Measurements from ENCODE around the gene BTBD7.

Gene BTBD7

DNA sequence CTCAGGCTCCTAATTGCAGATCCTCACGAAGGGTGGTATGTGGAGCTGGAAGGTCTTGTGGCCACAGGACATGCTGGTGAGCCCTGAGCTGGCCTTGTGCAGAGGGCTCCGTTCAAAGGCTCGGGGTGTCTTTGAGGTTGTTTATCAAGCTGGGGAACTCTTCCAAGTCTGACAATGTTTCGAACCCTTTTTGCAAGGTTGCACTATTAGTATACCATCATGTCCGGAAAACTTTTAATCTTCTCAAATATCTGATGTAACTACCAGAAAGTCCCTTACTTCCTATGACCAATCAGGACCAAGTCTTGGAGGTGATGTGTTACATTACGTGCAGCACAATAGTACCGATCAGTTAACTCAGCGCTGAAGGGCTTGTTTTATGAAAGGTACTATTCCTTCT is 104.3 kb downstream of the BTBD7 start:
- TF ChIP-seq, protein P1, sequence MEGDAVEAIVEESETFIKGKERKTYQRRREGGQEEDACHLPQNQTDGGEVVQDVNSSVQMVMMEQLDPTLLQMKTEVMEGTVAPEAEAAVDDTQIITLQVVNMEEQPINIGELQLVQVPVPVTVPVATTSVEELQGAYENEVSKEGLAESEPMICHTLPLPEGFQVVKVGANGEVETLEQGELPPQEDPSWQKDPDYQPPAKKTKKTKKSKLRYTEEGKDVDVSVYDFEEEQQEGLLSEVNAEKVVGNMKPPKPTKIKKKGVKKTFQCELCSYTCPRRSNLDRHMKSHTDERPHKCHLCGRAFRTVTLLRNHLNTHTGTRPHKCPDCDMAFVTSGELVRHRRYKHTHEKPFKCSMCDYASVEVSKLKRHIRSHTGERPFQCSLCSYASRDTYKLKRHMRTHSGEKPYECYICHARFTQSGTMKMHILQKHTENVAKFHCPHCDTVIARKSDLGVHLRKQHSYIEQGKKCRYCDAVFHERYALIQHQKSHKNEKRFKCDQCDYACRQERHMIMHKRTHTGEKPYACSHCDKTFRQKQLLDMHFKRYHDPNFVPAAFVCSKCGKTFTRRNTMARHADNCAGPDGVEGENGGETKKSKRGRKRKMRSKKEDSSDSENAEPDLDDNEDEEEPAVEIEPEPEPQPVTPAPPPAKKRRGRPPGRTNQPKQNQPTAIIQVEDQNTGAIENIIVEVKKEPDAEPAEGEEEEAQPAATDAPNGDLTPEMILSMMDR (IDR thresholded peaks at IDR 0.05; ENCODE audit: low read depth, low read length) = no peak
- H3K27me3 ChIP-seq (ENCODE audit: insufficient read depth, low read depth, severe bottlenecking) = no peaks in the 10 kb centered on the region
- H3K4me3 ChIP-seq (ENCODE audit: low read depth, low read length) = no peak overlapping the region
- H3K9me3 ChIP-seq (ENCODE audit: severe bottlenecking) = no peaks in the 10 kb centered on the region
- no peak for DNase-seq
- peaks cover 43% of the 10 kb centered on the region for H3K36me3 ChIP-seq
- H3K27ac ChIP-seq = no peak overlapping the region

GRCh38 chr14:93223565-93223964 is 109.3 kb downstream of the BTBD7 start:
- H3K4me3 ChIP-seq (ENCODE audit: low read depth, low read length) = no peak overlapping the region
- no peaks in the 10 kb centered on the region for H3K9me3 ChIP-seq (ENCODE audit: severe bottlenecking)
- peaks cover 73% of the 10 kb centered on the region for H3K36me3 ChIP-seq
- no peak for DNase-seq
- no peak overlapping the region for H3K27ac ChIP-seq
- TF ChIP-seq, protein P1 (IDR thresholded peaks at IDR 0.05; ENCODE audit: low read depth, low read length) = no peak
- H3K27me3 ChIP-seq (ENCODE audit: insufficient read depth, low read depth, severe bottlenecking) = no peaks in the 10 kb centered on the region

- Histone ChIP-seq H3K36me3 (peaks cover 67% of the 10 kb centered on the region), H3K27me3 (ENCODE audit: insufficient read depth, low read depth, severe bottlenecking) (no peaks in the 10 kb centered on the region), H3K4me3 (ENCODE audit: low read depth, low read length) (no peak overlapping the region), H3K27ac (no peak overlapping the region), H3K9me3 (ENCODE audit: severe bottlenecking) (no peaks in the 10 kb centered on the region)
- TF ChIP-seq, protein P1 (IDR thresholded peaks at IDR 0.05; ENCODE audit: low read depth, low read length) = no peak
- no peak for DNase-seq
These were observed 112.3 kb downstream of the BTBD7 start for GRCh38 chr14:93220509-93220908.

DNA sequence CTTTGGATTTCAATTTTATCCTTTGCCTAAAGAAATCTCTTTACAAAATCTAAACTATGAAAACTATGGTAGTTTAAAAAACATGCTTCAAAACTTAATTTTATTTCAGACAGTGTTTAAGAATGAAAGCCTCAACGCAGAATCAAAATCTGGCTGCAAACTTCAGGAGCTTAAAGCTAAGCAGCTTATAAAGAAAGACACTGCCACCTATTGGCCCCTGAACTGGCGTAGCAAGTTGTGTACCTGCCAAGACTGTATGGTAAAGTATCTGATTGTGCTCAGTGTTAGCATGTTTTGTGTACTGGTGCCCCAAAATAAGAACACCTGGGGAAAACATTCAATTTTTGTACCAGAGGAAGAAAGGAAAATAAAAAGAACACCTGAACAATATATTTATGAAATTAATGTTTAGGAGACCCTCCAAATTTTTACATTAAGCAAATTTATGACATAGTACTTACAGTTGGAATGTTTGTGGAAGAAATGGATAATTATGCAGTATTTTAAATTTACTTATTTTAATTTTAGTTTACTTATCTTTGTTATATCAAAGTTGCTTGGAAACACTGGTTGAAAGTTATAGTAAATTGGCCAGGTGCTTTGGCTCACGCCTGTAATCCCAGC is 113.6 kb downstream of the BTBD7 start:
- Histone ChIP-seq H3K4me3 (ENCODE audit: low read depth, low read length) (no peak overlapping the region), H3K27ac (no peak overlapping the region; the same call in 1 of the 2 replicates), H3K9me3 (ENCODE audit: severe bottlenecking) (no peaks in the 10 kb centered on the region), H3K27me3 (ENCODE audit: insufficient read depth, low read depth, severe bottlenecking) (no peaks in the 10 kb centered on the region), H3K36me3 (peaks cover 69% of the 10 kb centered on the region)
- TF ChIP-seq, protein P1 (IDR thresholded peaks at IDR 0.05; ENCODE audit: low read depth, low read length) = peak; percentile 67
- DNase-seq = peak; percentile 68

DNA sequence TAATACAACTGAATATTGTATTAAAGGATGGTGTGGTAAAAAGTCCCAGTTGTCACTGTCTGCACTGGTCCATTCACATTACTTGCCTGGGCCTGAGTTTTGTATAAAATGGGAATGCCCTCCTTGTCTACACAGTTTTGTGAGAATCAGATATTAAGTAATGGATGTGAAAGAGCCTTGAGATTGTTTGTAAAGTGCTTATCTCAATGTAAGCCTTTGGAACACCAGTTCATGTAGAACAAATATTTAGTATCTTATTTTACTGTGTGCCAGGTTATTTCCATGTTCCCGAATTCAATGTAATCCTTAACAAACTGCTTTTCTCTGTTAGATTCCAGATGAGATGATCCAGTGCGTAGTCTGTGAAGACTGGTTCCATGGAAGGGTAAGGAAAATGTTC is 118.2 kb downstream of the BTBD7 start:
- H3K36me3 ChIP-seq = peaks cover 81% of the 10 kb centered on the region
- TF ChIP-seq, protein P1 (IDR thresholded peaks at IDR 0.05; ENCODE audit: low read depth, low read length) = no peak
- H3K9me3 ChIP-seq (ENCODE audit: severe bottlenecking) = no peaks in the 10 kb centered on the region
- DNase-seq = no peak
- no peaks in the 10 kb centered on the region for H3K27me3 ChIP-seq (ENCODE audit: insufficient read depth, low read depth, severe bottlenecking)
- no peak overlapping the region for H3K4me3 ChIP-seq (ENCODE audit: low read depth, low read length)
- no peak overlapping the region for H3K27ac ChIP-seq

DNA sequence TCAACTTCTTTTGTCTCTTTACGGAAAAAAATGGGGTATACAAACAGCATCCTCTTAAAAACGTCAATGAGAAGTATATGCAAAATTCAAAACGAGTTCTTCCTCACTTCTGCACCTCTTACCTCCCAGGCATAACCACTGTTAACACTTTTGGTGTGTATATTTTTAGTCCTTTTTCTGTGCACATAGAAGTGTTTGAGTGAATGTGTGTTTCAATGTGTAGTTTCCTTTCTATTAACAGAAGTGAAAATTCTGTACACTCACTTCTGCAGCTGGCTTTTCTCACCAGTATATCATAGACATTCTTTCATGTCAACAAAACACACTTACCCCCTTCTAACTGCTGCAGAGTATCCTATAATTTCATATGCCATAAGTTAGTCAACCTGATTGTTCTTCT is 120.4 kb downstream of the BTBD7 start:
- Histone ChIP-seq H3K27ac (no peak overlapping the region), H3K36me3 (peaks cover 72% of the 10 kb centered on the region), H3K27me3 (ENCODE audit: insufficient read depth, low read depth, severe bottlenecking) (no peaks in the 10 kb centered on the region), H3K4me3 (ENCODE audit: low read depth, low read length) (no peak overlapping the region), H3K9me3 (ENCODE audit: severe bottlenecking) (no peaks in the 10 kb centered on the region)
- TF ChIP-seq, protein P1 (IDR thresholded peaks at IDR 0.05; ENCODE audit: low read depth, low read length) = no peak
- DNase-seq = no peak
